ENCODE data around the gene PAXX. TPM values are rescaled to one million over a fixed set of nuclear protein-coding genes. Genes with fewer than 3 reads are reported as not detected.

Gene PAXX
- total RNA-seq, 2 experiments from 2014 or later = 60.5 to 61.8 TPM

GRCh38 chr9:136947955-136948510 is 44.2 kb upstream of the PAXX start:
- ATAC-seq (no peak), DNase-seq (peak; percentile 50)
- Mint-ChIP-seq H3K27me3 (no peaks in the 10 kb centered on the region), H3K27ac (no peak overlapping the region), H3K4me3 (peak overlapping the region; percentile 35), H3K9me3 (no peaks in the 10 kb centered on the region), H3K4me1 (ENCODE audit: low read depth) (peaks cover 14% of the 10 kb centered on the region), H3K36me3 (ENCODE audit: low read depth) (peaks cover 3% of the 10 kb centered on the region)
- ChIA-PET POLR2A (interaction anchor here (0.9 to 2.2 kb wide), 4 partner anchors 10 to 87 kb away, joined by 3 to 8 read pairs (median 5); no protein-coding TSS in a partner anchor), CTCF (interaction anchor here (0.6 to 5.3 kb wide), 27 partner anchors 12 to 288 kb away, joined by 3 to 82 read pairs (median 3); partner anchors contain the start of genes ABCA2, CLIC3, PAXX and SAPCD2)
- intact Hi-C loops (cut with micrococcal nuclease) = no loop called here
- peak; percentile 48 for TF ChIP-seq CTCF (IDR thresholded peaks at IDR 0.05)

- intact Hi-C loops (cut with micrococcal nuclease) = no loop called here
- peaks cover 10% of the 10 kb centered on the region for H3K4me1 Mint-ChIP-seq (ENCODE audit: low read depth)
- CTCF ChIA-PET = interaction anchor here (0.6 to 3.5 kb wide), 2 partner anchors 14 to 80 kb away, joined by 3 to 23 read pairs; partner anchors contain the start of gene ABCA2
- H3K4me3 Mint-ChIP-seq = peak overlapping the region; percentile 82
- no peaks in the 10 kb centered on the region for H3K27me3 Mint-ChIP-seq
- no peaks in the 10 kb centered on the region for H3K9me3 Mint-ChIP-seq
- ATAC-seq = no peak
- no peak for TF ChIP-seq CTCF (IDR thresholded peaks at IDR 0.05)
- H3K27ac Mint-ChIP-seq = peak overlapping the region; percentile 83
- H3K36me3 Mint-ChIP-seq (ENCODE audit: low read depth) = no peaks in the 10 kb centered on the region
- no peak for DNase-seq
- POLR2A ChIA-PET = interaction anchor here (1.5 to 1.8 kb wide), 2 partner anchors 43 to 53 kb away, joined by 3 read pairs; partner anchors contain the start of gene PAXX
These were observed 42.9 kb upstream of the PAXX start for GRCh38 chr9:136949239-136949816.

- CTCF ChIA-PET = interaction anchor here (0.6 to 3.5 kb wide), 3 partner anchors 15 to 85 kb away, joined by 3 to 23 read pairs (median 6); partner anchors contain the start of gene ABCA2
- intact Hi-C loops (cut with micrococcal nuclease) = no loop called here
- peak overlapping the region; percentile 82 for H3K4me3 Mint-ChIP-seq
- H3K27me3 Mint-ChIP-seq = no peaks in the 10 kb centered on the region
- TF ChIP-seq CTCF (IDR thresholded peaks at IDR 0.05) = peak; percentile 37
- POLR2A ChIA-PET = interaction anchor here (1.5 kb wide), 1 partner anchor 42 kb away, joined by 3 read pairs; the partner anchor contains the start of gene PAXX
- H3K4me1 Mint-ChIP-seq (ENCODE audit: low read depth) = peaks cover 6% of the 10 kb centered on the region
- no peaks in the 10 kb centered on the region for H3K9me3 Mint-ChIP-seq
- DNase-seq (peak; percentile 99), ATAC-seq (peak; percentile 97)
- peak overlapping the region; percentile 83 for H3K27ac Mint-ChIP-seq
- no peaks in the 10 kb centered on the region for H3K36me3 Mint-ChIP-seq (ENCODE audit: low read depth)
These were observed 42.2 kb upstream of the PAXX start for GRCh38 chr9:136949817-136950655.

GRCh38 chr9:136950656-136951276 is 41.5 kb upstream of the PAXX start:
- H3K9me3 Mint-ChIP-seq = no peaks in the 10 kb centered on the region
- peak overlapping the region; percentile 76 for H3K4me3 Mint-ChIP-seq
- H3K36me3 Mint-ChIP-seq (ENCODE audit: low read depth) = no peaks in the 10 kb centered on the region
- ATAC-seq (no peak), DNase-seq (no peak)
- intact Hi-C loops (cut with micrococcal nuclease) = no loop called here
- peaks cover 4% of the 10 kb centered on the region for H3K4me1 Mint-ChIP-seq (ENCODE audit: low read depth)
- H3K27ac Mint-ChIP-seq = peak overlapping the region; percentile 82
- ChIA-PET POLR2A (interaction anchor here (0.7 to 1.5 kb wide), 2 partner anchors 41 to 42 kb away, joined by 3 read pairs; partner anchors contain the start of gene PAXX), CTCF (interaction anchor here (1.3 kb wide), 1 partner anchor 84 kb away, joined by 6 read pairs; no protein-coding TSS in a partner anchor)
- no peaks in the 10 kb centered on the region for H3K27me3 Mint-ChIP-seq
- no peak for TF ChIP-seq CTCF (IDR thresholded peaks at IDR 0.05)
